WTC11 (cell line): ENCODE measurements around the gene VSTM2L. TPM values are rescaled to one million over a fixed set of nuclear protein-coding genes. Genes with fewer than 3 reads are reported as not detected.

ENCODE experiments used
- ATAC-seq: fragments of 200-7000 bp; cut with Tn5 transposase; 2 replicates; pipeline ENCODE4 v1.10.0; 2021; ENCODE audit warnings: mild to moderate bottlenecking, moderate library complexity
- CTCF ChIA-PET: fragments of 300-600 bp; sonication (Branson Sonifier 250); formaldehyde crosslinking; loops from one replicate; lab custom pipeline; 2021; ENCODE audit warnings: antibody characterized with exemption; lab: Charles Lee
- POLR2A ChIA-PET: fragments of 350-600 bp; sonication (Branson Sonifier 250); formaldehyde crosslinking; loops from one replicate; lab custom pipeline; 2021; ENCODE audit warnings: antibody characterized with exemption; lab: Charles Lee
- DNase-seq: peaks from one replicate; pipeline ENCODE4 v3.0.0; 2021; ENCODE audit warnings: low spot score
- H3K27ac Mint-ChIP-seq: 2 replicates; pipeline ENCODE4 v1.8.0; 2021; ENCODE audit warnings: mixed read lengths
- H3K27me3 Mint-ChIP-seq: 2 replicates; pipeline ENCODE4 v1.8.0; 2021; ENCODE audit warnings: low read depth, mild to moderate bottlenecking, moderate library complexity, mixed read lengths
- H3K36me3 Mint-ChIP-seq: 2 replicates; pipeline ENCODE4 v1.8.0; 2021; ENCODE audit warnings: mixed read lengths
- H3K4me1 Mint-ChIP-seq: 2 replicates; pipeline ENCODE4 v1.8.0; 2022; ENCODE audit warnings: mixed read lengths
- H3K4me3 Mint-ChIP-seq: 2 replicates; pipeline ENCODE4 v1.8.0; 2021; ENCODE audit warnings: mild to moderate bottlenecking, moderate library complexity, mixed read lengths
- H3K9me3 Mint-ChIP-seq: 2 replicates; pipeline ENCODE4 v1.8.0; 2021; ENCODE audit warnings: mixed read lengths
- CBFB ChIP-seq: sonication (generic); formaldehyde crosslinking; IDR thresholded peaks from 2 replicates; pipeline ENCODE4 v1.8.1; 2022; ENCODE audit warnings: mild to moderate bottlenecking, low read depth, missing genetic modification reagents
- CREB1 ChIP-seq: sonication (generic); formaldehyde crosslinking; IDR thresholded peaks from 2 replicates; pipeline ENCODE4 v1.8.0; 2023; ENCODE audit warnings: mild to moderate bottlenecking, missing genetic modification reagents
- ETV6 ChIP-seq: sonication (generic); formaldehyde crosslinking; IDR thresholded peaks from 2 replicates; pipeline ENCODE4 v1.8.1; 2022; ENCODE audit warnings: mild to moderate bottlenecking, missing genetic modification reagents
- JAZF1 ChIP-seq: fragments of 250-450 bp; sonication (Bioruptor Pico); IDR thresholded peaks from 2 replicates; pipeline ENCODE4 v1.9.0; 2021; ENCODE audit warnings: moderate library complexity, mild to moderate bottlenecking, inconsistent platforms
- MXD4 ChIP-seq: fragments of 250-450 bp; sonication (Bioruptor Pico); IDR thresholded peaks from 2 replicates; pipeline ENCODE4 v1.8.0; 2021; ENCODE audit warnings: mild to moderate bottlenecking, moderate library complexity, borderline replicate concordance
- MYBL2 ChIP-seq: sonication (generic); formaldehyde crosslinking; IDR thresholded peaks from 2 replicates; pipeline ENCODE4 v1.8.1; 2023; ENCODE audit warnings: mild to moderate bottlenecking, moderate library complexity, missing genetic modification reagents
- NFATC4 ChIP-seq: fragments of 250-450 bp; sonication (Bioruptor Pico); IDR thresholded peaks from 2 replicates; pipeline ENCODE4 v1.9.0; 2021; ENCODE audit warnings: mild to moderate bottlenecking
- NFE2L1 ChIP-seq: sonication (generic); formaldehyde crosslinking; IDR thresholded peaks from 2 replicates; pipeline ENCODE4 v1.8.1; 2023; ENCODE audit warnings: missing genetic modification reagents
- RORB ChIP-seq: fragments of 250-450 bp; sonication (Bioruptor Pico); IDR thresholded peaks from 2 replicates; pipeline ENCODE4 v1.9.0; 2021; ENCODE audit warnings: mild to moderate bottlenecking
- SMAD4 ChIP-seq: sonication (generic); formaldehyde crosslinking; IDR thresholded peaks from 2 replicates; pipeline ENCODE4 v1.8.0; 2022; ENCODE audit warnings: mild to moderate bottlenecking, missing genetic modification reagents
- SP1 ChIP-seq: sonication (generic); formaldehyde crosslinking; conservative IDR thresholded peaks from 2 replicates; pipeline ENCODE4 v1.8.1; 2022; ENCODE audit warnings: missing genetic modification reagents
- TEAD4 ChIP-seq: sonication (generic); formaldehyde crosslinking; IDR thresholded peaks from 2 replicates; pipeline ENCODE4 v1.8.0; 2022; ENCODE audit warnings: mild to moderate bottlenecking, missing genetic modification reagents
- ZNF138 ChIP-seq: sonication (generic); formaldehyde crosslinking; conservative IDR thresholded peaks from 2 replicates; pipeline ENCODE4 v1.8.1; 2022; ENCODE audit warnings: mild to moderate bottlenecking, moderate library complexity, missing genetic modification reagents
- ZNF423 ChIP-seq: fragments of 250-450 bp; sonication (Bioruptor Pico); IDR thresholded peaks from 2 replicates; pipeline ENCODE4 v2.1.2; 2022; ENCODE audit warnings: mild to moderate bottlenecking, moderate library complexity
- total RNA-seq: library from RNA; stranded (reverse); gene quantifications from 3 replicates; pipeline ENCODE4 v1.2.3, GENCODE V29; 2021
- TF ChIP-seq, protein P1 (sequence below): sonication (generic); formaldehyde crosslinking; IDR thresholded peaks from 2 replicates; pipeline ENCODE4 v1.8.0; 2022; ENCODE audit warnings: mild to moderate bottlenecking, missing genetic modification reagents
- TF ChIP-seq, protein P2 (sequence below): sonication (generic); formaldehyde crosslinking; IDR thresholded peaks from 2 replicates; pipeline ENCODE4 v1.8.1; 2023; ENCODE audit warnings: mild to moderate bottlenecking, missing genetic modification reagents, moderate library complexity
- TF ChIP-seq, protein P3 (sequence below): sonication (generic); formaldehyde crosslinking; IDR thresholded peaks from 2 replicates; pipeline ENCODE4 v1.8.0; 2022; ENCODE audit warnings: missing genetic modification reagents
- TF ChIP-seq, protein P4 (sequence below): fragments of 250-450 bp; sonication (Bioruptor Pico); IDR thresholded peaks from 2 replicates; pipeline ENCODE4 v1.9.0; 2021; ENCODE audit warnings: mild to moderate bottlenecking
- TF ChIP-seq, protein P5 (sequence below): sonication (generic); formaldehyde crosslinking; IDR thresholded peaks from 2 replicates; pipeline ENCODE4 v1.8.1; 2022; ENCODE audit warnings: mild to moderate bottlenecking, missing genetic modification reagents, moderate library complexity, borderline replicate concordance
- TF ChIP-seq, protein P6 (sequence below): sonication (generic); formaldehyde crosslinking; IDR thresholded peaks from 2 replicates; pipeline ENCODE4 v1.8.0; 2022; ENCODE audit warnings: mild to moderate bottlenecking, missing genetic modification reagents

VSTM2L gene
- total RNA-seq, 1 experiment from 2014 or later = 1.9 TPM

DNA sequence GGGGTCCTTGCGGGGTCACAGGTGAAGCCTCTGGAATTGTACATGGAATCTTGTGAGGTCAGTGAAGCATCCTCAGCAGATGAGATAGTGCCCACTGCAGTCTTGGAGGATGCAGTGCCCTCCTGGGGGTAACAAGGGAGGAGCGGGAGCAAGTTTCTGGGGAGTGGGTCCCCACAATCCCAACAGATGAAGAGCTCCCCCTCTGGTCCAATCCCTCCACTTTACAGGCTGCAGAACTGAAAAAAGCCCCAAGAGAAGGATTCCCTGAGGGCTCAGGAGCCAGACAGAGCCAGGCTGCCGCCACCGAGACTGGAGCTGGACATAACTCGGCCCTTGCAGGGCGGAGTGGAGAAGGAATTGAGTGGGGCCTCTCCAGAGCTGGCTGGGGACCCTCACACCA, 77.9 kb downstream of the VSTM2L start:
- ATAC-seq = peak; percentile 62
- H3K36me3 Mint-ChIP-seq = peaks cover 16% of the 10 kb centered on the region
- no peaks in the 10 kb centered on the region for H3K9me3 Mint-ChIP-seq
- H3K27me3 Mint-ChIP-seq = no peaks in the 10 kb centered on the region; the same call in 1 of the 2 replicates
- DNase-seq = no peak
- H3K4me1 Mint-ChIP-seq = peaks cover 19% of the 10 kb centered on the region
- TF ChIP-seq NFATC4 (no peak), JAZF1 (CRISPR knock-in tag) (no peak), TEAD4 (no peak), ETV6 (CRISPR knock-in tag) (no peak), MYBL2 (CRISPR knock-in tag) (no peak), SMAD4 (CRISPR knock-in tag) (no peak), CREB1 (CRISPR knock-in tag) (no peak), ZNF423 (no peak), ZNF138 (no peak), RORB (no peak), CBFB (no peak)
- TF ChIP-seq, protein P1, sequence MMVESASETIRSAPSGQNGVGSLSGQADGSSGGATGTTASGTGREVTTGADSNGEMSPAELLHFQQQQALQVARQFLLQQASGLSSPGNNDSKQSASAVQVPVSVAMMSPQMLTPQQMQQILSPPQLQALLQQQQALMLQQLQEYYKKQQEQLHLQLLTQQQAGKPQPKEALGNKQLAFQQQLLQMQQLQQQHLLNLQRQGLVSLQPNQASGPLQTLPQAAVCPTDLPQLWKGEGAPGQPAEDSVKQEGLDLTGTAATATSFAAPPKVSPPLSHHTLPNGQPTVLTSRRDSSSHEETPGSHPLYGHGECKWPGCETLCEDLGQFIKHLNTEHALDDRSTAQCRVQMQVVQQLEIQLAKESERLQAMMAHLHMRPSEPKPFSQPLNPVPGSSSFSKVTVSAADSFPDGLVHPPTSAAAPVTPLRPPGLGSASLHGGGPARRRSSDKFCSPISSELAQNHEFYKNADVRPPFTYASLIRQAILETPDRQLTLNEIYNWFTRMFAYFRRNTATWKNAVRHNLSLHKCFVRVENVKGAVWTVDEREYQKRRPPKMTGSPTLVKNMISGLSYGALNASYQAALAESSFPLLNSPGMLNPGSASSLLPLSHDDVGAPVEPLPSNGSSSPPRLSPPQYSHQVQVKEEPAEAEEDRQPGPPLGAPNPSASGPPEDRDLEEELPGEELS (CRISPR knock-in tag) = no peak
- TF ChIP-seq, protein P2, sequence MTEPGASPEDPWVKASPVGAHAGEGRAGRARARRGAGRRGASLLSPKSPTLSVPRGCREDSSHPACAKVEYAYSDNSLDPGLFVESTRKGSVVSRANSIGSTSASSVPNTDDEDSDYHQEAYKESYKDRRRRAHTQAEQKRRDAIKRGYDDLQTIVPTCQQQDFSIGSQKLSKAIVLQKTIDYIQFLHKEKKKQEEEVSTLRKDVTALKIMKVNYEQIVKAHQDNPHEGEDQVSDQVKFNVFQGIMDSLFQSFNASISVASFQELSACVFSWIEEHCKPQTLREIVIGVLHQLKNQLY = no peak
- TF ChIP-seq, protein P3, sequence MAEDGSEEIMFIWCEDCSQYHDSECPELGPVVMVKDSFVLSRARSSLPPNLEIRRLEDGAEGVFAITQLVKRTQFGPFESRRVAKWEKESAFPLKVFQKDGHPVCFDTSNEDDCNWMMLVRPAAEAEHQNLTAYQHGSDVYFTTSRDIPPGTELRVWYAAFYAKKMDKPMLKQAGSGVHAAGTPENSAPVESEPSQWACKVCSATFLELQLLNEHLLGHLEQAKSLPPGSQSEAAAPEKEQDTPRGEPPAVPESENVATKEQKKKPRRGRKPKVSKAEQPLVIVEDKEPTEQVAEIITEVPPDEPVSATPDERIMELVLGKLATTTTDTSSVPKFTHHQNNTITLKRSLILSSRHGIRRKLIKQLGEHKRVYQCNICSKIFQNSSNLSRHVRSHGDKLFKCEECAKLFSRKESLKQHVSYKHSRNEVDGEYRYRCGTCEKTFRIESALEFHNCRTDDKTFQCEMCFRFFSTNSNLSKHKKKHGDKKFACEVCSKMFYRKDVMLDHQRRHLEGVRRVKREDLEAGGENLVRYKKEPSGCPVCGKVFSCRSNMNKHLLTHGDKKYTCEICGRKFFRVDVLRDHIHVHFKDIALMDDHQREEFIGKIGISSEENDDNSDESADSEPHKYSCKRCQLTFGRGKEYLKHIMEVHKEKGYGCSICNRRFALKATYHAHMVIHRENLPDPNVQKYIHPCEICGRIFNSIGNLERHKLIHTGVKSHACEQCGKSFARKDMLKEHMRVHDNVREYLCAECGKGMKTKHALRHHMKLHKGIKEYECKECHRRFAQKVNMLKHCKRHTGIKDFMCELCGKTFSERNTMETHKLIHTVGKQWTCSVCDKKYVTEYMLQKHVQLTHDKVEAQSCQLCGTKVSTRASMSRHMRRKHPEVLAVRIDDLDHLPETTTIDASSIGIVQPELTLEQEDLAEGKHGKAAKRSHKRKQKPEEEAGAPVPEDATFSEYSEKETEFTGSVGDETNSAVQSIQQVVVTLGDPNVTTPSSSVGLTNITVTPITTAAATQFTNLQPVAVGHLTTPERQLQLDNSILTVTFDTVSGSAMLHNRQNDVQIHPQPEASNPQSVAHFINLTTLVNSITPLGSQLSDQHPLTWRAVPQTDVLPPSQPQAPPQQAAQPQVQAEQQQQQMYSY (CRISPR knock-in tag) = no peak
- TF ChIP-seq, protein P4, sequence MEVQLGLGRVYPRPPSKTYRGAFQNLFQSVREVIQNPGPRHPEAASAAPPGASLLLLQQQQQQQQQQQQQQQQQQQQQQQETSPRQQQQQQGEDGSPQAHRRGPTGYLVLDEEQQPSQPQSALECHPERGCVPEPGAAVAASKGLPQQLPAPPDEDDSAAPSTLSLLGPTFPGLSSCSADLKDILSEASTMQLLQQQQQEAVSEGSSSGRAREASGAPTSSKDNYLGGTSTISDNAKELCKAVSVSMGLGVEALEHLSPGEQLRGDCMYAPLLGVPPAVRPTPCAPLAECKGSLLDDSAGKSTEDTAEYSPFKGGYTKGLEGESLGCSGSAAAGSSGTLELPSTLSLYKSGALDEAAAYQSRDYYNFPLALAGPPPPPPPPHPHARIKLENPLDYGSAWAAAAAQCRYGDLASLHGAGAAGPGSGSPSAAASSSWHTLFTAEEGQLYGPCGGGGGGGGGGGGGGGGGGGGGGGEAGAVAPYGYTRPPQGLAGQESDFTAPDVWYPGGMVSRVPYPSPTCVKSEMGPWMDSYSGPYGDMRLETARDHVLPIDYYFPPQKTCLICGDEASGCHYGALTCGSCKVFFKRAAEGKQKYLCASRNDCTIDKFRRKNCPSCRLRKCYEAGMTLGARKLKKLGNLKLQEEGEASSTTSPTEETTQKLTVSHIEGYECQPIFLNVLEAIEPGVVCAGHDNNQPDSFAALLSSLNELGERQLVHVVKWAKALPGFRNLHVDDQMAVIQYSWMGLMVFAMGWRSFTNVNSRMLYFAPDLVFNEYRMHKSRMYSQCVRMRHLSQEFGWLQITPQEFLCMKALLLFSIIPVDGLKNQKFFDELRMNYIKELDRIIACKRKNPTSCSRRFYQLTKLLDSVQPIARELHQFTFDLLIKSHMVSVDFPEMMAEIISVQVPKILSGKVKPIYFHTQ = no peak
- CTCF ChIA-PET = interaction anchor here (0.7 to 3.3 kb wide), 18 partner anchors 9 to 417 kb away, joined by 3 to 32 read pairs (median 4); partner anchors contain the start of gene VSTM2L
- H3K4me3 Mint-ChIP-seq = no peak overlapping the region
- no peak overlapping the region for H3K27ac Mint-ChIP-seq
- POLR2A ChIA-PET = interaction anchor here (0.6 kb wide), 1 partner anchor 118 kb away, joined by 4 read pairs; no protein-coding TSS in a partner anchor

DNA sequence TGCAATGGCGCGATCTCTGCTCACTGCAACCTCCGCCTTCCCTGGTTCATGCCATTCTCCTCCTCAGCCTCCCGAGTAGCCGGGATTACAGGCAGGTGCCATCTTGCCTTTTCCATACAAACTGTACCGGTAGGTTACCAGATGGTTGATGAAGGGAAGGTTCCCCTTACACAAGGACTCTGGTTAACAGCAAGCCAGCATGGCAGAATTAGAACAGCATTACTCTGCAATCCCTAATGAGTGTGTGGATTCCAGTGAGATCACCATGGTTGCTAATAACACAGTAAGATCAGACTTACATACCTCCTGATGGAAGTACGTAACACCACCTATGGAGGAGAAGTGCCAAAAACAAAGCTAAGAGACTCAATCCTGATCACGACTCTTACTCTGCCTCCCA, 78.6 kb downstream of the VSTM2L start:
- Mint-ChIP-seq H3K4me3 (no peak overlapping the region), H3K9me3 (no peaks in the 10 kb centered on the region), H3K27ac (no peak overlapping the region; the same call in 1 of the 2 replicates), H3K27me3 (no peaks in the 10 kb centered on the region; the same call in 1 of the 2 replicates), H3K4me1 (peaks cover 15% of the 10 kb centered on the region), H3K36me3 (peaks cover 16% of the 10 kb centered on the region)
- ChIA-PET POLR2A (interaction anchor here (0.6 kb wide), 1 partner anchor 119 kb away, joined by 4 read pairs; no protein-coding TSS in a partner anchor), CTCF (interaction anchor here (0.7 to 3.3 kb wide), 16 partner anchors 10 to 92 kb away, joined by 3 to 32 read pairs (median 4); partner anchors contain the start of gene VSTM2L)
- TF ChIP-seq MXD4 (no peak), NFE2L1 (no peak), SP1 (CRISPR knock-in tag) (no peak)
- TF ChIP-seq, protein P5, sequence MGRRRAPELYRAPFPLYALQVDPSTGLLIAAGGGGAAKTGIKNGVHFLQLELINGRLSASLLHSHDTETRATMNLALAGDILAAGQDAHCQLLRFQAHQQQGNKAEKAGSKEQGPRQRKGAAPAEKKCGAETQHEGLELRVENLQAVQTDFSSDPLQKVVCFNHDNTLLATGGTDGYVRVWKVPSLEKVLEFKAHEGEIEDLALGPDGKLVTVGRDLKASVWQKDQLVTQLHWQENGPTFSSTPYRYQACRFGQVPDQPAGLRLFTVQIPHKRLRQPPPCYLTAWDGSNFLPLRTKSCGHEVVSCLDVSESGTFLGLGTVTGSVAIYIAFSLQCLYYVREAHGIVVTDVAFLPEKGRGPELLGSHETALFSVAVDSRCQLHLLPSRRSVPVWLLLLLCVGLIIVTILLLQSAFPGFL (CRISPR knock-in tag) = 0 out of 2 replicates have a peak, but pooled peaks have one; percentile 22
- TF ChIP-seq, protein P6, sequence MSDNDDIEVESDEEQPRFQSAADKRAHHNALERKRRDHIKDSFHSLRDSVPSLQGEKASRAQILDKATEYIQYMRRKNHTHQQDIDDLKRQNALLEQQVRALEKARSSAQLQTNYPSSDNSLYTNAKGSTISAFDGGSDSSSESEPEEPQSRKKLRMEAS (CRISPR knock-in tag) = no peak
- DNase-seq (no peak), ATAC-seq (no peak)
